SU-DHL-6 (cell line): Measurements from ENCODE around the gene PFDN1.

Experiments
- H2AFZ ChIP-seq: fragments of 200-600 bp; sonication (generic); 2 replicates; pipeline ENCODE4 v1.6.1; 2014; ENCODE audit warnings: low read depth, mild to moderate bottlenecking, moderate library complexity, mixed read lengths, antibody characterized with exemption, low read length; ENCODE audit not compliant: severe bottlenecking
- H3F3A ChIP-seq: fragments of 200-600 bp; shearing (Covaris generic); 2 replicates; pipeline ENCODE4 v1.6.0; 2016; ENCODE audit warnings: antibody characterized with exemption, mild to moderate bottlenecking; ENCODE audit not compliant: insufficient read depth
- H3K27ac ChIP-seq: fragments of 200-600 bp; sonication (generic); 2 replicates; pipeline ENCODE4 v1.5.1; 2016; ENCODE audit warnings: low read depth, mild to moderate bottlenecking, low read length, moderate library complexity, mixed read lengths
- H3K27me3 ChIP-seq: fragments of 200-600 bp; sonication (generic), shearing (Covaris generic); 2 replicates; pipeline ENCODE4 v1.6.0; 2014; ENCODE audit warnings: mild to moderate bottlenecking, low read length
- H3K36me3 ChIP-seq: fragments of 200-600 bp; sonication (generic); 2 replicates; pipeline ENCODE4 v1.6.1; 2014; ENCODE audit warnings: mild to moderate bottlenecking, low read length, mixed read lengths
- H3K4me2 ChIP-seq: fragments of 300-600, 200-600 bp; shearing (Covaris generic), sonication (generic); 2 replicates; pipeline ENCODE4 v1.6.0; 2014; ENCODE audit warnings: low read length, low read depth, mild to moderate bottlenecking; ENCODE audit not compliant: poor library complexity, severe bottlenecking
- H3K4me3 ChIP-seq: fragments of 200-600 bp; sonication (generic); 2 replicates; pipeline ENCODE4 v1.5.1; 2014; ENCODE audit warnings: antibody characterized with exemption, low read length, mild to moderate bottlenecking, mixed read lengths; ENCODE audit not compliant: insufficient read depth, poor library complexity, severe bottlenecking
- H3K79me2 ChIP-seq: fragments of 200-600 bp; sonication (generic); 2 replicates; pipeline ENCODE4 v1.6.1; 2014; ENCODE audit warnings: mild to moderate bottlenecking, low read length, moderate library complexity; ENCODE audit not compliant: insufficient read depth
- H3K9ac ChIP-seq: fragments of 200-600 bp; sonication (generic); 2 replicates; pipeline ENCODE4 v1.7.0; 2014; ENCODE audit warnings: mild to moderate bottlenecking, low read length
- H3K9me2 ChIP-seq: fragments of 200-600 bp; sonication (generic); replicated peaks from 2 replicates; pipeline ENCODE4 v1.6.1; 2014; ENCODE audit warnings: low read length; ENCODE audit not compliant: insufficient read depth
- H3K9me3 ChIP-seq: fragments of 200-600 bp; sonication (generic); 2 replicates; pipeline ENCODE4 v1.6.1; 2014; ENCODE audit warnings: low read length, mixed read lengths; ENCODE audit not compliant: insufficient read depth
- H4K20me1 ChIP-seq: fragments of 200-600 bp; sonication (generic); 2 replicates; pipeline ENCODE4 v1.6.1; 2014; ENCODE audit warnings: low read depth, mild to moderate bottlenecking, antibody characterized with exemption, low read length, moderate library complexity, mixed read lengths
- CTCF ChIP-seq: fragments of 200-600 bp; sonication (generic); IDR thresholded peaks from one replicate; pipeline ENCODE4 v1.5.1; 2017; ENCODE audit warnings: antibody characterized with exemption, mild to moderate bottlenecking, low read length, moderate library complexity; ENCODE audit not compliant: insufficient read depth, poor library complexity, severe bottlenecking
- EZH2phosphoT487 ChIP-seq: fragments of 200-600 bp; sonication (generic), shearing (Covaris generic); conservative IDR thresholded peaks from 2 replicates; pipeline ENCODE4 v1.6.1; 2018; ENCODE audit warnings: mild to moderate bottlenecking, antibody characterized with exemption, low read length, moderate library complexity, mixed read lengths

Gene PFDN1

GRCh38 chr5:140296289-140296688 lies 6.6 kb downstream of the PFDN1 start:
- H2AFZ ChIP-seq: no peak overlapping the region
- peaks cover 15% of the 10 kb centered on the region; the same call in 1 of the 2 replicates for H3K36me3 ChIP-seq
- no peak overlapping the region for H3K4me2 ChIP-seq
- no peaks in the 10 kb centered on the region for H3K27me3 ChIP-seq
- H4K20me1 ChIP-seq: peaks cover 7% of the 10 kb centered on the region; the same call in 1 of the 2 replicates
- H3K9ac ChIP-seq: no peak overlapping the region
- H3K79me2 ChIP-seq: peaks cover 22% of the 10 kb centered on the region
- TF ChIP-seq CTCF (no peak), EZH2phosphoT487 (no peak)
- no peaks in the 10 kb centered on the region for H3K9me3 ChIP-seq
- H3K27ac ChIP-seq: no peak overlapping the region
- no peaks in the 10 kb centered on the region for H3K9me2 ChIP-seq
- no peak overlapping the region for H3K4me3 ChIP-seq
- 0 out of 2 replicates have a peak, but pooled peaks cover 4% of the 10 kb centered on the region for H3F3A ChIP-seq

DNA sequence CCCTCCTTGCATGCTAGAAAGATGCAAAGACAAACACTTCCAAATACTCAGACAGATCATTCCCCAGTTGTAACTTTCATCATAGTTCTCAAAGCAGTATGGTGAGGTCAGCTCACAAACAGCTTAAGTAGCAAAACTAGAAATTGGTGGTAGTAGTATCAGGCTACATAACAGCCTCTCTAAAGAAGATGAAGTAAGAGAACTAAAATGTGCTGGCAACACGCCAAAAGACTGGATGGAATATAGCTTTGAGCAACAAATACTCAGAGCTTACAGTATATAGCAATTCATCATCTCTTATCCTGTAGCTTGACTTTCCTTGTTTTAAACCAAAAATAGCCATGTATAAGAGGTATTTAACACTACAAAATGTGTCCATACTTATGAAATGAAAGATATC lies 7.5 kb downstream of the PFDN1 start:
- Histone ChIP-seq H3K9me2 (no peaks in the 10 kb centered on the region), H3K36me3 (peaks cover 15% of the 10 kb centered on the region; the same call in 1 of the 2 replicates), H2AFZ (no peak overlapping the region), H3K4me2 (no peak overlapping the region), H3F3A (0 out of 2 replicates have a peak, but pooled peaks cover 4% of the 10 kb centered on the region), H3K27ac (no peak overlapping the region), H3K9ac (no peak overlapping the region), H3K4me3 (no peak overlapping the region), H3K79me2 (peaks cover 26% of the 10 kb centered on the region), H3K27me3 (no peaks in the 10 kb centered on the region), H4K20me1 (peaks cover 7% of the 10 kb centered on the region; the same call in 1 of the 2 replicates), H3K9me3 (no peaks in the 10 kb centered on the region)
- no peak for TF ChIP-seq EZH2phosphoT487
- TF ChIP-seq CTCF: no peak

- peaks cover 15% of the 10 kb centered on the region; the same call in 1 of the 2 replicates for H3K36me3 ChIP-seq
- no peaks in the 10 kb centered on the region for H3K9me3 ChIP-seq
- peaks cover 7% of the 10 kb centered on the region; the same call in 1 of the 2 replicates for H4K20me1 ChIP-seq
- H3K27me3 ChIP-seq: no peaks in the 10 kb centered on the region
- H3K27ac ChIP-seq: no peak overlapping the region
- no peak overlapping the region for H2AFZ ChIP-seq
- no peak overlapping the region for H3K4me3 ChIP-seq
- no peaks in the 10 kb centered on the region for H3K9me2 ChIP-seq
- H3F3A ChIP-seq: 0 out of 2 replicates have a peak, but pooled peaks cover 4% of the 10 kb centered on the region
- H3K79me2 ChIP-seq: peaks cover 31% of the 10 kb centered on the region
- peak overlapping the region; percentile 20 for H3K4me2 ChIP-seq
- TF ChIP-seq EZH2phosphoT487: no peak
- no peak for TF ChIP-seq CTCF
- no peak overlapping the region for H3K9ac ChIP-seq
Observed at GRCh38 chr5:140294753-140295152, 8.1 kb downstream of the PFDN1 start.
